Nephron (organoid): ENCODE results near the gene OR10K1.

Experiments used
- H3K27ac Mint-ChIP-seq, 3 experiments: 2 replicates each; pipeline ENCODE4 v1.8.0; 2020; ENCODE audit warnings: mixed read lengths in 3 of 3, mild to moderate bottlenecking in 2 of 3, moderate library complexity in 1 of 3
- H3K27me3 Mint-ChIP-seq: 2 replicates; pipeline ENCODE4 v1.8.0; 2021; ENCODE audit warnings: low read depth, mild to moderate bottlenecking, moderate library complexity, mixed read lengths
- H3K36me3 Mint-ChIP-seq: 2 replicates; pipeline ENCODE4 v1.8.0; 2020; ENCODE audit warnings: low read depth, mixed read lengths
- H3K4me1 Mint-ChIP-seq: 2 replicates; pipeline ENCODE4 v1.8.0; 2020; ENCODE audit warnings: mixed read lengths
- H3K4me3 Mint-ChIP-seq, 3 experiments: 2 replicates each; pipeline ENCODE4 v1.8.0; 2020; ENCODE audit warnings: mild to moderate bottlenecking in 3 of 3, mixed read lengths in 3 of 3, moderate library complexity in 2 of 3
- H3K9me3 Mint-ChIP-seq: 2 replicates; pipeline ENCODE4 v1.8.0; 2020; ENCODE audit warnings: mixed read lengths
- TF ChIP-seq, protein P1 (sequence below), 3 experiments: fragments of 200-600 bp; sonication (generic); IDR thresholded peaks; one replicate each; pipeline ENCODE4 v1.5.0; 2021; ENCODE audit warnings: antibody characterized with exemption in 3 of 3; ENCODE audit not compliant: unreplicated experiment in 3 of 3

Gene OR10K1

DNA sequence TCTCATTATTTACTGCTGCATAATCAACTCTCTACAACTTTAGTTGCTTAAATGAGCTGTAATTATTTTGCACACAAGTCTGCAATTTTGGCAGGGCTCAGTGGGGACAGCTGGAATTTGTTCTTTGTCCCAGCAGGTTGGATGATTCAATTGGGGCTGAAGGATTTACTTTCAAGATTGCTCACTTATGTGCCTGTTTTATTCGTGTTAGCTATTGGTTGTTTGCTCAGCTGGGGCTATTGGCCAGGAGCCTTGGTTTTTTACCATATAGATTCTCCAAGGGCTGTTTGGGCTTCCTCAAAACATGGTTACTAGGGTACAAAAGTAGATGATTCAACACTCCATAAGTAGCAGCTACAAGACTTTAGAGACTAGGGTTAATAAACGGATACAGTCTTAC is 23.8 kb downstream of the OR10K1 start:
- Mint-ChIP-seq H3K9me3 (no peaks in the 10 kb centered on the region), H3K4me3 (no peak overlapping the region), H3K27me3 (peaks cover 8% of the 10 kb centered on the region), H3K36me3 (no peaks in the 10 kb centered on the region), H3K4me1 (no peaks in the 10 kb centered on the region), H3K27ac (no peak overlapping the region)
- TF ChIP-seq, protein P1, sequence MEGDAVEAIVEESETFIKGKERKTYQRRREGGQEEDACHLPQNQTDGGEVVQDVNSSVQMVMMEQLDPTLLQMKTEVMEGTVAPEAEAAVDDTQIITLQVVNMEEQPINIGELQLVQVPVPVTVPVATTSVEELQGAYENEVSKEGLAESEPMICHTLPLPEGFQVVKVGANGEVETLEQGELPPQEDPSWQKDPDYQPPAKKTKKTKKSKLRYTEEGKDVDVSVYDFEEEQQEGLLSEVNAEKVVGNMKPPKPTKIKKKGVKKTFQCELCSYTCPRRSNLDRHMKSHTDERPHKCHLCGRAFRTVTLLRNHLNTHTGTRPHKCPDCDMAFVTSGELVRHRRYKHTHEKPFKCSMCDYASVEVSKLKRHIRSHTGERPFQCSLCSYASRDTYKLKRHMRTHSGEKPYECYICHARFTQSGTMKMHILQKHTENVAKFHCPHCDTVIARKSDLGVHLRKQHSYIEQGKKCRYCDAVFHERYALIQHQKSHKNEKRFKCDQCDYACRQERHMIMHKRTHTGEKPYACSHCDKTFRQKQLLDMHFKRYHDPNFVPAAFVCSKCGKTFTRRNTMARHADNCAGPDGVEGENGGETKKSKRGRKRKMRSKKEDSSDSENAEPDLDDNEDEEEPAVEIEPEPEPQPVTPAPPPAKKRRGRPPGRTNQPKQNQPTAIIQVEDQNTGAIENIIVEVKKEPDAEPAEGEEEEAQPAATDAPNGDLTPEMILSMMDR (IDR thresholded peaks at IDR 0.05; ENCODE audit: unreplicated experiment in 3 of 3) = no peak

DNA sequence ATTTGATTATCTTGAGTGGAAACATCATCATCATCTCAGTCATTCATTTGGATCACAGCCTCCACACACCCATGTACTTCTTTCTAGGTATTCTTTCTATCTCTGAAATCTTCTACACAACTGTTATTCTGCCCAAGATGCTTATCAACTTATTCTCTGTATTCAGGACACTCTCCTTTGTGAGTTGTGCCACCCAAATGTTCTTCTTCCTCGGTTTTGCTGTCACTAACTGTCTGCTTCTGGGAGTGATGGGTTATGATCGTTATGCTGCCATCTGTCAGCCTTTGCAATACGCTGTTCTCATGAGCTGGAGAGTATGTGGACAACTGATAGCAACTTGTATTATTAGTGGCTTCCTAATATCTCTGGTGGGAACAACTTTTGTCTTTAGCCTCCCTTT is 29.7 kb downstream of the OR10K1 start:
- no peak overlapping the region for H3K27ac Mint-ChIP-seq
- H3K9me3 Mint-ChIP-seq = no peaks in the 10 kb centered on the region
- no peak overlapping the region for H3K4me3 Mint-ChIP-seq
- H3K36me3 Mint-ChIP-seq = no peaks in the 10 kb centered on the region
- peaks cover 8% of the 10 kb centered on the region for H3K27me3 Mint-ChIP-seq
- no peaks in the 10 kb centered on the region for H3K4me1 Mint-ChIP-seq
- TF ChIP-seq, protein P1 (IDR thresholded peaks at IDR 0.05; ENCODE audit: unreplicated experiment in 3 of 3) = no peak

DNA sequence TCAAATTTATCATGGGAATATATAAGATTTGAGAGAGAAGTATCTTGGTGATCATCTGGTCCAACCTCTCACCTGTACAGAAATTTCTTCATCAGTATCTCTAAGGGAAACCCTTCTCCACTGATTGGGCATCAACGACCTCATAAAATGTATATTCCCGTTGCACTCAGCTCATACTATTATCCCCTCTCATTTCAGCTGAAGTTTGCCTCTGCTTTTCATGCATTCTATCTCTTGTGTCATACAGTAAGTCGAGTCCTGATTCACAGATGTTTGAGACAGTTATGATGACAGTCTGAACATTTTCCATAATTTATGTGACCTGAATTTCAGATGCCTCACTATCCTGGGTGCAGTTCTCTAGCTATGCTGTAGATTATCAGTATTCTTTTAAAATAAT is 31.4 kb downstream of the OR10K1 start:
- Mint-ChIP-seq H3K27ac (no peak overlapping the region), H3K4me1 (no peaks in the 10 kb centered on the region), H3K27me3 (peaks cover 4% of the 10 kb centered on the region), H3K9me3 (no peaks in the 10 kb centered on the region), H3K36me3 (no peaks in the 10 kb centered on the region), H3K4me3 (no peak overlapping the region)
- TF ChIP-seq, protein P1 (IDR thresholded peaks at IDR 0.05; ENCODE audit: unreplicated experiment in 3 of 3) = no peak

DNA sequence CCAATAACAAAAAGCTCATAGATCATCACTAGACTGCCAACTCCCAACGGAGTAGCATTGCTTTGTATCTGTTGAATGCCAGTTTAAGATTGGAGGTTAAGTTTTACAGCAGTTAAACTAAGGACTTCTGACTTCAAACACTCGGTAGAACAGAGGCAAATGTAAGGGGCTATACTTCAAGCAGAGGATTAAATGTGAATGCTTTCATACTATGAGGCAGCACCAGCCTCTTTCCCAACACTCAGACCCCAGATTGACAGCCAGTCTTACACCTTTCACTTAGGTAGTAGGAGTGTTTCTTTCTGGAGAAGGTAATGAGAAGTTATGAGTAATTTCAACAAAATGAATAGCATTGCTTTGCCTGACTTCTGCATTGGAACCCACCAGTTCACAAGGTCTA is 33.2 kb downstream of the OR10K1 start:
- Mint-ChIP-seq H3K27ac (no peak overlapping the region), H3K9me3 (no peaks in the 10 kb centered on the region), H3K4me1 (no peaks in the 10 kb centered on the region), H3K4me3 (no peak overlapping the region), H3K36me3 (no peaks in the 10 kb centered on the region), H3K27me3 (no peaks in the 10 kb centered on the region)
- TF ChIP-seq, protein P1 (IDR thresholded peaks at IDR 0.05; ENCODE audit: unreplicated experiment in 3 of 3) = no peak

DNA sequence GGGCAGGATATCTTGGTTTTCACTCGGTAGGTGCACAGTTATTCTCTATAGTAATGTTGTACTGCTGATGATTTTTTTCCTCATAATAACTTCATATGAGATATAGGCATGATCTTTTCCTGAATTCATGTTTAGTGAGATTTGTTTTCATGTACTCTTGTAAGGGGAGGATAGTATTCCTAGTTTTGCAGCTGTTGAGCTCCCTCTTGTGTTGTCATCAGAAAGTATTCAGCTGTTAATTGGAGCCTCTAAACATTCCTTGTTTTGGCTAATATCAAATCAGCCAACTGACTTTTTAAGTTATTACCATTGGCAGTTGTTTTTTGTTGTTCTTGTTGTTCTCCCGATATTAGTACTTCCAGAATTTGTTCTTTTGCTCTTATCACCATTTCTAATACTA is 34.7 kb downstream of the OR10K1 start:
- H3K27me3 Mint-ChIP-seq = no peaks in the 10 kb centered on the region
- no peak overlapping the region for H3K4me3 Mint-ChIP-seq
- no peaks in the 10 kb centered on the region for H3K9me3 Mint-ChIP-seq
- H3K27ac Mint-ChIP-seq = no peak overlapping the region
- H3K4me1 Mint-ChIP-seq = no peaks in the 10 kb centered on the region
- TF ChIP-seq, protein P1 (IDR thresholded peaks at IDR 0.05; ENCODE audit: unreplicated experiment in 3 of 3) = peak; percentile 42 to 48 (median 45)
- H3K36me3 Mint-ChIP-seq = no peaks in the 10 kb centered on the region

DNA sequence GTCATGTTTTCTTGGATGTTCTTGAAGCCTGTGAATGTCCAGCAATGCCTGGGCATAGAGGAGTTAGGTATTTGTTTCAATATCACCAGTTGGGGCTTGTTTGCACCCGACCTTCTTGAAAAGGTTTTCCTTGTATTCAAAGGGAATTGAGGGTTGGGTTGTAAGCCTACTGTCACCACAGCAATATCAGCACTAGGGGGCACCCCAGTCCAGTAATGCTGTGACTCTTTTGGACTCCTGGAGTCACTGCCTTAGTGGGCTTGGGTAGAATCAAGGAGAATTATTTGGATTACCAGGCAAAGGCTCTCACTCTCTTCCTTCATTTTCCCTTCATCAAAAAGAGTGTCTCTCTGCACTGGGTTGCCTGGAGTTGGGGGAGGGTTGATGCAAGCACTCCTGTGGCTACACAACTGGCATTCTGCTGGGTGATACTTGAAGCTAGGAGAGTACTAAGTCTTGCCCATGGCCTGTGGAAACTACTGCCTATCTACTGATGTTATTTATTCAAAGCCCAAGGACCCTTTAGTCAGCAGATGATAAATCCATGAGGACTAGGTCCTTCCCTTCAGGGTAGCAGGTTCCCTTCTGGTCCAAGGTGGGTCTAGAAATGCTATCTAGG is 44.8 kb downstream of the OR10K1 start:
- Mint-ChIP-seq H3K36me3 (no peaks in the 10 kb centered on the region), H3K27me3 (no peaks in the 10 kb centered on the region), H3K4me3 (no peak overlapping the region), H3K9me3 (no peaks in the 10 kb centered on the region), H3K27ac (no peak overlapping the region), H3K4me1 (peaks cover 16% of the 10 kb centered on the region)
- TF ChIP-seq, protein P1 (IDR thresholded peaks at IDR 0.05; ENCODE audit: unreplicated experiment in 3 of 3) = peak; percentile 40 to 55 (median 44)
